ENCODE data around the gene SPR.

DNA sequence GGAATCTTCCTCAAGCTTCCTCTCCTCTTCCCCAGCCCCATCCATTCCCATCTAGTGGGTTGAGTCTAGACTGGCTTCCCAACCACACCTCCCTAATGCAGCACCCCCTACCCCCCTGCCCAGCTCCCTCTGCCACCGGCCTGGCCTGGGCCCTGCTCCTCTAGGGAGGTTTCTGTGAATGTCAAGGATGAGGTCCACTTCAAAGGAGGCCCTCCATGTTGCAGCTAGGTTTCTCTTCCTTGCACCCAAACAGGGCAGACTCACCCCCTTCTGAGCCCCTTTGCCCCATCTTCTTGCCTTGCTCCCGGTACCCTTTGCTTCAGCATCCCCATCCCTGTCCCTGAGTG, 48.4 kb downstream of the SPR start:
- TF ChIP-seq, protein P1, sequence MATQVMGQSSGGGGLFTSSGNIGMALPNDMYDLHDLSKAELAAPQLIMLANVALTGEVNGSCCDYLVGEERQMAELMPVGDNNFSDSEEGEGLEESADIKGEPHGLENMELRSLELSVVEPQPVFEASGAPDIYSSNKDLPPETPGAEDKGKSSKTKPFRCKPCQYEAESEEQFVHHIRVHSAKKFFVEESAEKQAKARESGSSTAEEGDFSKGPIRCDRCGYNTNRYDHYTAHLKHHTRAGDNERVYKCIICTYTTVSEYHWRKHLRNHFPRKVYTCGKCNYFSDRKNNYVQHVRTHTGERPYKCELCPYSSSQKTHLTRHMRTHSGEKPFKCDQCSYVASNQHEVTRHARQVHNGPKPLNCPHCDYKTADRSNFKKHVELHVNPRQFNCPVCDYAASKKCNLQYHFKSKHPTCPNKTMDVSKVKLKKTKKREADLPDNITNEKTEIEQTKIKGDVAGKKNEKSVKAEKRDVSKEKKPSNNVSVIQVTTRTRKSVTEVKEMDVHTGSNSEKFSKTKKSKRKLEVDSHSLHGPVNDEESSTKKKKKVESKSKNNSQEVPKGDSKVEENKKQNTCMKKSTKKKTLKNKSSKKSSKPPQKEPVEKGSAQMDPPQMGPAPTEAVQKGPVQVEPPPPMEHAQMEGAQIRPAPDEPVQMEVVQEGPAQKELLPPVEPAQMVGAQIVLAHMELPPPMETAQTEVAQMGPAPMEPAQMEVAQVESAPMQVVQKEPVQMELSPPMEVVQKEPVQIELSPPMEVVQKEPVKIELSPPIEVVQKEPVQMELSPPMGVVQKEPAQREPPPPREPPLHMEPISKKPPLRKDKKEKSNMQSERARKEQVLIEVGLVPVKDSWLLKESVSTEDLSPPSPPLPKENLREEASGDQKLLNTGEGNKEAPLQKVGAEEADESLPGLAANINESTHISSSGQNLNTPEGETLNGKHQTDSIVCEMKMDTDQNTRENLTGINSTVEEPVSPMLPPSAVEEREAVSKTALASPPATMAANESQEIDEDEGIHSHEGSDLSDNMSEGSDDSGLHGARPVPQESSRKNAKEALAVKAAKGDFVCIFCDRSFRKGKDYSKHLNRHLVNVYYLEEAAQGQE (IDR thresholded peaks at IDR 0.05; ENCODE audit: borderline replicate concordance): no peak
- TF ChIP-seq, protein P1 (CRISPR knock-in tag; IDR thresholded peaks at IDR 0.05; ENCODE audit: low read depth): no peak
- no peak for TF ChIP-seq EP400 (IDR thresholded peaks at IDR 0.05)
- TF ChIP-seq YY1 (IDR thresholded peaks at IDR 0.05; ENCODE audit: borderline replicate concordance in 1 of 3, control insufficient read depth in 1 of 3, extremely low read depth in 1 of 3, insufficient read depth in 3 of 3, insufficient read length in 1 of 3, insufficient replicate concordance in 2 of 3, low read depth in 1 of 3, low read length in 2 of 3): no peak
- no peak for TF ChIP-seq ZNF589 (CRISPR knock-in tag; IDR thresholded peaks at IDR 0.05; ENCODE audit: low read depth)
- TF ChIP-seq NRF1 (conservative IDR thresholded peaks at IDR 0.05 in 1 of 2, IDR thresholded peaks at IDR 0.05 in 1 of 2): no peak
- no peak for TF ChIP-seq RFX1 (IDR thresholded peaks at IDR 0.05)
- TF ChIP-seq, protein P2, sequence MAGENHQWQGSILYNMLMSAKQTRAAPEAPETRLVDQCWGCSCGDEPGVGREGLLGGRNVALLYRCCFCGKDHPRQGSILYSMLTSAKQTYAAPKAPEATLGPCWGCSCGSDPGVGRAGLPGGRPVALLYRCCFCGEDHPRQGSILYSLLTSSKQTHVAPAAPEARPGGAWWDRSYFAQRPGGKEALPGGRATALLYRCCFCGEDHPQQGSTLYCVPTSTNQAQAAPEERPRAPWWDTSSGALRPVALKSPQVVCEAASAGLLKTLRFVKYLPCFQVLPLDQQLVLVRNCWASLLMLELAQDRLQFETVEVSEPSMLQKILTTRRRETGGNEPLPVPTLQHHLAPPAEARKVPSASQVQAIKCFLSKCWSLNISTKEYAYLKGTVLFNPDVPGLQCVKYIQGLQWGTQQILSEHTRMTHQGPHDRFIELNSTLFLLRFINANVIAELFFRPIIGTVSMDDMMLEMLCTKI (IDR thresholded peaks at IDR 0.05; ENCODE audit: partially characterized antibody): no peak
- TF ChIP-seq, protein P3, sequence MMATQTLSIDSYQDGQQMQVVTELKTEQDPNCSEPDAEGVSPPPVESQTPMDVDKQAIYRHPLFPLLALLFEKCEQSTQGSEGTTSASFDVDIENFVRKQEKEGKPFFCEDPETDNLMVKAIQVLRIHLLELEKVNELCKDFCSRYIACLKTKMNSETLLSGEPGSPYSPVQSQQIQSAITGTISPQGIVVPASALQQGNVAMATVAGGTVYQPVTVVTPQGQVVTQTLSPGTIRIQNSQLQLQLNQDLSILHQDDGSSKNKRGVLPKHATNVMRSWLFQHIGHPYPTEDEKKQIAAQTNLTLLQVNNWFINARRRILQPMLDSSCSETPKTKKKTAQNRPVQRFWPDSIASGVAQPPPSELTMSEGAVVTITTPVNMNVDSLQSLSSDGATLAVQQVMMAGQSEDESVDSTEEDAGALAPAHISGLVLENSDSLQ (IDR thresholded peaks at IDR 0.05): no peak
- TF ChIP-seq ZNF143 (CRISPR knock-in tag; IDR thresholded peaks at IDR 0.05): no peak
- no peak for TF ChIP-seq ZNF197 (CRISPR knock-in tag; IDR thresholded peaks at IDR 0.05; ENCODE audit: low read depth)
- TF ChIP-seq CHD2 (IDR thresholded peaks at IDR 0.05; ENCODE audit: low read depth, low read length): no peak
- no peak for TF ChIP-seq TEAD1 (CRISPR knock-in tag; IDR thresholded peaks at IDR 0.05)

Data from K562 (cell line).